DMS79 treated with DMSO at 0.1 percent for 48 hours (cell line): Measurements from ENCODE around the gene GMCL2.
A peak's percentile ranks its signal among the peaks of the same experiment; 100 is the strongest.
"Not testable (repeated sequence)": the region's sequence is repeated elsewhere in the genome, so short reads cannot be mapped to it uniquely, and the experiment has no call there.

ENCODE experiments used
- DNase-seq: peaks from one replicate; lab custom pipeline; 2025; lab: John Stamatoyannopoulos, UW

Gene GMCL2

DNA sequence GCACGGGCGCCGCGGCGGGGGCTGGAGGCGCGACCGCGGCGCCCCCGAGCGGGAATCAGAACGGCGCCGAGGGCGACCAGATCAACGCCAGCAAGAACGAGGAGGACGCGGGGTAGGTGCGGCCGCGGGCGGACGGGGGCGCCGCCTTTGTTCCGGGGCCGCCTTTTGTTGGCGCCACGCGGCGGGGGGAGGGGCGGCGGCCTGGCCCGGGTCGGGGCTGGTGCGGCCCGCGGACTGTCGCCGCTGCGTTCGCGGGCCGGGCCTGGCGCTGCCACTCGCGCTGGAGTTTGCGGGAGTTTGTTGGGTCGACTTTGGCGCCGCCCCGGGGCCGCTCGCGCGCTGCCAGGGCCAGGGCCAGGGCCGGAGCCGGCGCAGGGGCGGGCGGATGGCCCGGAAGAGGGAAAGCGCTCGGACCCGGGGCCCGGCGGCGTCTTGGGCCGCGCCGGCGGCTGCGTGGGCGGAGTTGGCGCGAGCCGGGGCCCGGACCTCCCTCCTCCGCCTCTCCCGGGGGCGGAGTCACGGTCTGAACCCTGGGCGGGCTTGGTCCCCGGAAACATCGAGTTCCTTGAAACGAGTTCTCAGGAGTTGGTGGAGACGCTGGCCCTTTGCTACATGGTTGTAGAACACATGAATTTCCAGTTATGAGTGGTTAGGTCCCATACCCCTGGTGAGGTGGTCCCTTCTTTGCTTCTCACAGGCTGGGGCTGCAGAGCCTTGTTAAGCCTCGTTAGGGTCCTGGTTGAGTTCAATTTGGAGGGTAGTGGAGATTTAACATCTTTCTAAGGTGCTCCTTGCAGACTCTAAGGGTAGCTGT is 18.0 kb upstream of the GMCL2 start:
- peak; percentile 1 for DNase-seq

DNA sequence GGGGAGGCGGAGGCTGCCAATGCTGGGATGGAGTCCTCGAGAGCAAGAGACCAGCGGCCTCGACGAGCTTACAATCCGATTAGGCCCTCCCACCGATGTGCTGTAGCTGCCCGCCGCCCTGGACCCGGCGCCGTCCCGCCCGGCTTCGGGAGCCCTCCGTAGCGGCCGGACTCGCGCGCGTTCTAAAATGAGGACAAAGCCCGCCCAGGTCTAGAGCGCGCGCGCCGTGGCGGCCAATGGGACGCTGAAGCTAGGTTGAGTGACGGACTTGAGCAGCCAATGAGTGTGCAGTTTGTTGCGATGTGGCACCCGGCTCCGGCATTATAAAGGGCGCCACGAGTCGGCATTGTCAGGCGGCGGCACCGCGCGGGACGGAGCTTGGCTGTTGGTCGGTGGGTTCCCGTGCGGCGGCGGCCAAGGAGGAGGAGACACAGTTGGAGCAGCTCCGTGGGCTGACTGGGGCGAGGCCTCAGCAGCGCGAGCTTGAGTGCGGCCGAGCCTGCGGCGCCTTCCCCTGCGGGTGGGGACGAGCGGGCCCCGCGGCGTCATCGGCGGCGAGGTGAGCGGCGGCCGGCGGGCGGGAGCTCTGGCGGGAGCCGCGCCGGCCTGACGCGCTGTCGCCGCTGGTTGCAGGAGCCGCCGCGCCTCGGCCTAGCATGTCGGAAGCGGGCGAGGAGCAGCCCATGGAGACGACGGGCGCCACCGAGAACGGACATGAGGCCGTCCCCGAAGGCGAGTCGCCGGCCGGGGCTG is 17.2 kb upstream of the GMCL2 start, which contains the start of gene HNRNPAB:
Gene HNRNPAB, plus strand, starts transcription at position 352 of the 753 bp plus-strand sequence. Its CDS starts 305 bp downstream, at position 657.
- peak; percentile 79 for DNase-seq

DNA sequence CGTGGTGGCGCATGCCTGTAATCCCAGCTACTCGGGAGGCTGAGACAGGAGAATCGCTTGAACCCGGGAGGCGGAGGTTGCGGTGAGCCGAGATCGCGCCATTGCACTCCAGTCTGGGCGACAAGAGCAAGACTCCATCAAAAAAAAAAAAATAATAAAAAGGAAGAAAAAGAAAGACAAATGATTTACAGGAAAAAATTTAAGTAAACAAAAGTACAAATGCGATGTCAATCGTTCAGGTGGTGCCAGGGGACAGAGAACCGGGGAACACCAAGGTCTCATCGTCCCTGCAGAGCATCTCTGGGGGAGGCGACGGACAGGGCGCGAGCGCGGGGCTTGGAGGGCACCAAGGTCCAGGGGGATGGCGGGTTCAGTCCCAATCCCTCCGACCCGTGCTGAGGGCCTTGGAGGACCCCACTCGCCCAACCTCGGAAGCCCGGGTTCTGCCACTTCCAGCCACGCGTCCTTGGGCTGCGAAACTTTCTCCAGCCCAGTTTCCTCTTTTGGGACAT is 16.6 kb upstream of the GMCL2 start:
- DNase-seq = no peak

DNA sequence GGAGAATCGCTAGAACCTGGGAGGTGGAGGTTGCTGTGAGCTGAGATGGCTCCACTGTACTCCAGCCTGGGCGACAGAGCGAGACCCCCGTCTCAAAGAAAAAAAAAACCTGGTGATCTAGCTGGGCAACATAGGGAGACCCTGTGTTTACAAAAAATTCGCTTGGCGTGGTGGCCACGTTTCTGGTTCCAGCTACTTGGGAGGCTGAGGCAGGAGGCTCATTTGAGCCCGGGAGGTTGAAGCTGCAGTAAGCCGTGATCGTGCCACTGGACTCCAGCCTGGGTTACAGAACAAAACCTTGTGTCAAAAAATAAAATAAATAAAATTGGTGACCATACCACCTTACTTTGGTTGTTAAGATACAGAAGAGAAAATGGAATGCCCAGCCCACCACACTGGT is 15.4 kb upstream of the GMCL2 start:
- no peak for DNase-seq

DNA sequence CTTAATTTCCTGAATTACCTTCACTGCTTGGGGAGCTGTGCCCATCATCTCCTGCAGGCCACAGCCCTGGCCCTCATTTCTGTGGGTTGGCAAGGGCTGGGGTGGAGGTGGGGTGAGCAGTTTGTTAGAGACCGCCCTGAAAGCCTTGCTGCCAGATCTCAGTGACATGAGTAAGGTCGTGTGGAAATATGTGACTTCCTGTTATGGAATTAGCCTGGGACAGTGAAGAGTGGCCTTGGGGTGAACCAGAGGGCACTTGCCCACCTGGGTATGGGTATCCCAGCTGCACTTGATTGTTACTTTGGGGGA is 14.7 kb upstream of the GMCL2 start:
- DNase-seq = no peak

DNA sequence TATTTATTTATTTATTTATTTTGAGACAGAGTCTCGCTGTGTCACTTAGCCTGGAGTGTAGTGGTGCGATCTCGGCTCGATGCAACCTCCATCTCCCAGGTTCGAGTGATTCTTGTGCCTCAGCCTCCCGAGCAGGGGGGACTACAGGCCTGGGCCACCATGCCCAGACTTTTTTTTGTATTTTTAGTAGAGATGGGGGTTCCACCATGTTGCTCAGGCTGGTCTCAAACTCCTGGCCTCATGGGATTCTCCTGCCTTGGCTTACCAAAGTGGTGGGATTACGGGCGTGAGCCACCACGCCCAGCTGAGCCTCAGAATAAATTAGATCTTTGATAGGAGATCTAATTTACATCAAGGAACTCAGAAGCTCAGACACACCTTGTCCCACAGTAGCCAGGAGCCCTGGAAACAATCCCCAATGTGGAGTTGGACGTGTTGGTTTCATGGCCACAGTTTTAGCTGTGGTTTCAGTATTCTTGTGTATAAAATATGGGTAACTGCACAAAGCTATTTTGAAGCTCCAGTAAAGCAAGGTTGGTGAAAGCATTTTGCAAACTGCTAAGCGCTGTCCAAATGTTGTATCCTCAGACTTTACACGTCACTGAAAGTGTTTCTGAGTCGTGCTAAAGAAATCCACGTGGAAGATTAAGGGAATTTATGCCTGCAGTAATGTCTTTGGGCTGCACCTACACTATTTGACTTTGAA is 14.2 kb upstream of the GMCL2 start:
- DNase-seq = no peak

DNA sequence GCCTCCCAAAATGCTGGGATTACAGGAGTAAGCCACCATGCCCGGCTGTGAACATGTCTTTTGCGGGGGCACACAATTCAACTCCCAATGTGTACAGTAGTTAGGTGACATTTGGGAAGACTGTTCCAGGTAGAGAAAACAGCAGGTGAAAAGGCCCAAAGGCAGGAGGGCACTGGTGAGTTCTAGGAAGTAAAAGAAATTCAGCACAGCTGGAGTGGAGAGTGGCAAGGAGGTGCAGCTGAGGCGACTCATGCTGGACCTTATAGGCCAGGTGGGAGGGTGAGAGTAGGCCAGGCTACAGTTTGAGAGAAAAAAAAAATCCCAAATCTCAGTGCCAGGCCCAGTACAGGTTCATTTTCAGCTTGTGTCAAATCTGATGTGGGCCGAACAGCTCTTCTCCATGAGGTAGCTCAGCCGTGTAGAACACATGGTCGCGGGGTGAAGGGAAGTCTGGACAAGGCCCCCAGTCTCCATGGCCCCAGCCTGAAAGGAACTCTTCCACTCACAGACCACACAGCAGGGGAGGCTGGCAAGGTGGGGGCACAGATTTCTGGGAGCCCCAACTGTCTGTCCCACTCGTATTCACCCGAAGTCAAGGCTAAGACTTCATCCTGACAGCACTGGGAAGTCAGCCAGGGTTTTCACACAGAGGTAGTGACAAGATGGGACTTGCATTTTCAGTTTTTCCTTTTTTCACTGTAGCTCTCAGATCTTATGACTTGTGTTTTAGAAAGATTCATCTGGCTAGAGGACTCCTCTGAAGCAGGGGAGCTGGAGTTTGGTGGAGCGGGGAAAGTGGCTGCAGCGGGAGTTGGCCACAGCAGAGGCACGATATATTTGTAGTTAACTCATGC is 12.6 kb upstream of the GMCL2 start:
- no peak for DNase-seq

DNA sequence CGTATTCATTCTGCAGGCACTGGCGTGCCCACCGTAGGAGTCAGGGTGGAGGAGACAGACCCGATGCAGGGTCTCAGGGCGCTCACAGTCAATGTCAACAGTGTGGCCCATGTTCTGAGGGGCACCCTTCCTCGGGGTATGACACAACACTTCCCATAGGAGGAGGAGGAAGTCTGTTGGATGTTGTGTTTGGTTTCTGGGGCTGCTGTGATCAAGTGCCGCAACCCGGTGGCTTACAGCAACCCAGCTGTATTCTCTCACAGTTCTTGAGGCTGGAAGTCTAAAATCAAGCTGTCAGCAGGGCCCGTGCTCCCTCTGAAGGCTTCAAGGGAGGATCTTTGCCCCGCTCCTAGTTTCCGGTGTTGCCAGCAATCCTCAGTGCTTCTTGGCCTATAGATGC is 11.5 kb upstream of the GMCL2 start:
- DNase-seq = no peak

DNA sequence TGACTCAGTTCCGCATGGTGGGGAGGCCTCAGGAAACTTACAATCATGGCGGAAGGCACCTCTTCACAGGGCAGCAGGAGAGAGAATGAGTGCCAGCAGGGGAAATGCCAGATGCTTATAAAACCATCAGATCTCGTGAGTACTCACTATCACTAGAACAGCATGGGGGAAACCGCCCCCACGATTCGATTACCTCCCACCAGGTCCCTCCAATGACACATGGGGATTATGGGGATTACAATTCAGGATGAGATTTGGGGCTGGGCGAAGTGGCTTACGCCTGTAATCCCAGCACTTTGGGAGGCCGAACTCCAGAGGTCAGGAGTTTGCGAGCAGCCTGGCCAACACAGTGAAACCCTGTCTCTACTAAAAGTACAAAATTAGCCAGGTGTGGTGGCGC is 11.0 kb upstream of the GMCL2 start:
- DNase-seq = not testable (repeated sequence)

DNA sequence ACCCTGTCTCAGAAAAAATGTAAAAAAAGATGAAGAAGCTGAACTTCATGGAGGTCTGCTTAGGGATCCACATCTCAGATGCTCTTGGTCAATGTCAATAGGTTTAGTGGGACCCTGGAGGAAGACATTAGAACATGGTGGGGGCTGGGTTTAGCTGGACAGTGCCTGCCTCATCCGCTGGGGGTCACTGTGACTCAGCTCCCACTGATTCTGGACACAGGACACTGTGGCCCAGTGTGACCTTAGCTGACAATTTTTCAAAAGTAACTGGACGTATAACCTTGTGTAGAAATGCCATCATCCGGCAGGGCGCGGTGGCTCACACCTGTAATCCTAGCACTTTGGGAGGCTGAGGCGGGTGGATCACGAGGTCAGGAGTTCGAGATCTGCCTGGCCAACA is 9.8 kb upstream of the GMCL2 start:
- no peak for DNase-seq

DNA sequence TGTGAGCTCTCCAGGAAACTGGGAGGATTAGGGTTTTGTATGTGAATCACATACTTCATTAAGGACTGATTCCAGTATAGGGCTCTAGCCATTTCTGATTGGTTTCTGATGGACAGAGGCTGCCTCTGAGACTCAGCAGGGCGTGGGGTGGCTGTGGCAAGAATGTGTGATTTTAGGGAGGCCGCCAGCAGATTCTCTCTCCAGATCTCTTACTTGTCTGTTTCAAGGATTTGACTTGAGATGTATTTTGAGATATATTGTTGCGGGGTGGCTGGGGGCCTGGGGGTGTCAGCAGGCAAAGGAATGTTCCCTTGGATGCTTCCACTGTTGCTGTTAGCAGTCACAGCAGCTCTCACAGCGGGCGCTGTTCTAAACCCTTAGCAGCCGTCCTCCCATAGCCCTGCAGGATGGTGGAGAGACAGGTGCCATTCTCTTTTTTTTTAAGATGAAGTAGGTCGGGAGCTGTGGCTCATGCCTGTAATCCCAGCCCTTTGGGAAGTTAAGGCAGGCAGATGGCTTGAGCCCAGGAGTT is 9.2 kb upstream of the GMCL2 start:
- no peak for DNase-seq

DNA sequence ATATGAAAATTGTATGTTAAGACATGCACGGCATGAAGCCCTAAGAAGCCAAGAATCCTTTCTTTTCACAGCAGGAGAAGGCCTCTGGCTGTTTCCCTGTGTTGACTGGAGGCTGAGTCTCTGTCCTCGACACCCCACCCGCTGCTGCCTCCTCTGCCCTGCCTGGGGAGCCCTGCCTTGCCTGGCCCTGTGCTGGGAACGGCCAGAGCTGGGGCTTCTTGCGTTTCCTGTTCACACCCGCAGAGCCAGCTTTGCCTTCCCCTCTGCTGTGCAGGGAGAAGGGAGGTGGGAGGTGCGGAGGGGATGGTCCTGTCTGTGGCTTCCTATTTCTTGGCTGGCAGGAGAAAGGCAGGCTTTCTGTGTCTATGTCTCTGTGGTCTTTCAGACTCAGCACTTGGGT is 6.9 kb upstream of the GMCL2 start:
- no peak for DNase-seq

DNA sequence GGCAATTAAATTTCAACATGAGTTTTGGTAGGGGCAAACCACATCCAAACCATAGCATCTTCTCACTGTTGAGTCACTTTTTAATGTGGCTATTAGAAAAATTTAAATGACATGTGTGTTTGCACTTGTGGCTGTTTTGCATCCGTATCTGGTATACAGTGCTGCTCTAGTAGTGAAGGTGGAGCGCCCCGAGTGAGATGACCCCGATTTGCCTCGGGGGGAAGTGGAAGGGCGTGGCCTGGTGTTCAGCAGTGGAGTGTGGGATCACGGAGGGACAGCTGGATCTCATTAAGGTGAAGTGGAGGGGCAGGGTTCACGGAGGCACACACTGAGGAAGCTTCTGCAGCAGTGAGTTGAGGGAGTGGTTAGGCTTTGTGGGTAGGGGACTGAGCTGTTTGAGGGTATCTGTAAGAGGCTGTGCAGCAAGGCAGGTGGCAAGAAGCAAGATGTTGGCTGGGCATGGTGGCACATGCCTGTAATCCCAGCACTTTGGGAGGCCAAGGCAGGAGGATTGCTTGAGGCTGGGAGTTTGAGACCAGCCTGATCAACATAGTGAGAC is 6.2 kb upstream of the GMCL2 start:
- DNase-seq = no peak

DNA sequence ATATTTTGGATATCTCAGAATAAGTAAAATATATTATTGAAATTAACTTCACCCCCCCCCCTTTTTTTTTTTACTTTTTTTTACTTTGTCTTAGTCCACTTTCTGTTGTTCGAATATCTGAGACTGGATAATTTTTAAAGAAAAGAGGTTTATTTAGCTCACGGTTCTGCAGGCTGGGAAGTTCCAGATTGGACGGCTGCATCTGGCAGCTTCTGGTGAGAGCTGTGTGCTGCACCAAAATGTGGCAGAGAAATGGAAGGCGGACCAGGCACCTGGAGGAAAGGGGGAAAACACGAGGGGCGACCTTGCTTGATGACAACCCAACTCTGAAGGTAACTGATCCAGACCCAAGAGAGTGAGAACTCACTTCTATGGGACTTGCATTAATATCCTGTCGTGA is 5.6 kb upstream of the GMCL2 start:
- DNase-seq = no peak

DNA sequence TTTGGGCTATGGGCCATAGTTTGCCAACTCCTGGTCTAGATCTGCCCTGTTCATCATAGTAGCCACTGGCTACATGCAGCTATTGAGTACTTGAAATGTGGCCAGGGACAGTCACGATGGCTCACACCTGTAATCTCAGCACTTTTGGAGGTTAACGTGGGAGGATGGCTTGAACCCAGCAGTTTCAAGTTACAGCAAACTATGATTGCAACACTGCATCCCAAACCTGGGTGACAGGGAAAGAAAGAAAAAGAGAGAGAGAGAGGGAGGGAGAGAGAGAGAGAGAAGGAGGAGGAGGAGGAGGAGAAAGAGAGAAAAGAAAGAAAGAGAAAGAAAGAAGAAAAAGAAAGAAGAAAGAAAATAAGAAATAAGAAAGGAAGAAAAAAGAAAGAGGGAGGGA is 5.1 kb upstream of the GMCL2 start:
- no peak for DNase-seq

DNA sequence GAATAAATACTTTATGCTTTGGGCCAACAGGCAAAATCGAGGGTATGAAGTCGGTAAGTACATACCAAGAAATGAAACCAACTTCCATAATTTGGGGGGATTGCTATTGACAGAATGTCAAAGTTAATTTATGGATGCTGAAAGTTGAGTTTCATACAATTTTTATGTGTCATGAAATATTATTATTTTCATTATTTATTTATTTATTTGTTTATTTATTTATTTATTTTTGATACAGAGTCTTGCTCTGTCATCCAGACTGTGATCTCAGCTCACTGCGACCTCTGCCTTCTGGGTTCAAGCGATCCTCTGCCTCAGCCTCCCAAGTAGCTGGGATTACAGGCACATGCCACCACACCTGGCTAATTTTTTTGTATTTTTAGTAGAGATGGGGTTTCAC is 4.5 kb upstream of the GMCL2 start:
- no peak for DNase-seq

DNA sequence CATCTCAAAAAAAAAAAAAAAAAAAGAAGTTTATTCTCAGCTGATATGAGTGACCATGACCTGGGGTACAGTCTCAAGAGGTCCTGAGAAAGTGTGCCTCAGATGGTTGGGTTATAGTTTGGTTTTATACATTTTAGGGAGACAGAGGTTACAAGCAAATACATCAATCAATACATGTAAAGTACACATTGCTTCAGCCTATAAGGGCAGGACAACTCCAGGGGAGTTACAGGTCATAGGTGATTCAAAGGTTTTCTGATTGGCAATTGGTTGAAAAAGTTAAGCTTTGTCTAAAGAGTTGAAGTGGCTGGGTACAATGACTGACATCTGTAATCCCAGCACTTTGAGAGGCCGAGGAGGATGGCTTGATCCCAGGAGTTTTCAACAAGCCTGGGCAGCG is 2.3 kb upstream of the GMCL2 start:
- DNase-seq = no peak

DNA sequence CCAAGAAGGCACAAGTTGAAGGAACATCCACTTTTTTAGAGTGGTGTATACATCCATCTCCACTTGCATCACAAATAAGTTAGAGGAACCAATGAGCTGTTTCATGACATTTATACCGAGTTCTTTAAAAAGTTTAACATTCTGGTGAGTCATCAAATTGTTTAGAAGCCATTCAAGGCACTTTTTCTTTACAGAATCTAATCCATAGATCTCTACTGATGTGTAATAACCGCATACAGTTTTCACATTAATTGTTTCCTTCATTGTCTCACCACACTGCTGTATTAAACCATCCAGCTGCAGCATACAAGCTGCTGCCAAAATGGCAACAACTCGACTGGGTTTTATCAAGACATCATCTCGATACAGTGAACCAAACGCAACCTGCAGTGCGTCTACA is 744 bp downstream of the GMCL2 start:
- no peak for DNase-seq

DNA sequence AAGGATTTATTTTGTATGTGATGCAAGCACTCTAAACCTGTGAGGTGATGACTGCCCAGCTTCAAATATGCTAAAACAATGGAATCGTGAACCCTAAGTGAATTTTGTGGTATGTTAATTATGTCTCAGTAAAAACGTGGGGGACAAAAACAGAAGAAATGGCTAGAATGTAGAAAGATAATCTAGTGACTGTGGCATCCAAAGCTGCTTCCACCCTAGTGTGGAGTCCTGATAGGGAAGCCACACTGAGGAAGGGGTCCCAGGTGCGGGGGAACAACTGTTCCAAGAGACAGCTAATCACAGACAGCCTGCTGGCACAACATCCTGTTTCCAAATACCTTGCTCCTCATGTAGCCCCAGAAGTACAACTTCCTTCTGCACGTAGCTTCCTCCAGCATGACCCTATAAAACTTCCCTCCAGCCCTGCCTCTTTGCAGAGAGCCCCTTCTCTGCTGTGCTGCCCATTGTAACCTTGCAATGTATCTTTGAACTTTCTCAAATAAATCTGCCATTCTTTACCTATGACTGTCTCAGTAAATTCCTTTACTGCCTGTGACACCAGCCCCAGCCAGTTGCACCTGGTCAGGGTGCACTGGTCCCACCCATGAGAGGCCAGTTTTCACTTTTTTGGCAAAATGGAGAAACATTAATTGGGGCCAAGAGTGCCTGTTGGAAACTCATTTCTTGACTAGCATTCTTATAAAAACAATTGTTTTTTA is 4.9 kb downstream of the GMCL2 start:
- DNase-seq = no peak

DNA sequence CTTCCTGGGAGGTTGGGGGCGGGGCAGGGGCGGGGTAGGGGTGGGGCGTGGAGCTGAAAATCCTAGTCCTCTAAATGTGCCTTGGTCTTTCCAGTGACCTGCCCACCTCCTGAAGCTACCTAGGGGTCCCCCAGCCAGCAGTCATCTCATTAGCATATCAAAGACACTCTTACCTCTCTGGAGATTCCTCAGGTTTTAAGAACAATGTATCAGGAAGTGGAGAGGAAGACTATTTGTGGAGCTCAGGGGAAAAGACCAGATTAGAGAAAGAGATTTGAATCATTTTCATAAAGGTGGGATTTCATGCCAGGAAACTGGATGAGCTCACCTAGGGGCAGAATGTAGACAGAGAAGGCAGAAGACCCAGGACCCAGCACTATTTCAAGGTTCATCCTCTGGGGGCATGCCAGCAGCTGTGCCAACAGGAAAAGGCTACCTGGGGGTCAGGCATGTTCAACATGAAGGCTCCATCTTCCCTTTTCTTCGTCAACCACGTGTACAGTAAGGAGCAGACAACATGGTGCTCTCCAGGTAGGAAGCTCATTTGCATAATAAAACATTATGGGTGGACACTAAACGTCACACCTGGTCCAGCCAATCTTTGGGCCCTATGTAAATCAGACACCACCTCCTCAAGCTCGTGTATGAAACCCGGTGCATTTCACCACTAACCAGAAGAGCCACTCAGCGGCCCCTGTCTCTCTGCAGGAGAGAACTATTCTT is 6.9 kb downstream of the GMCL2 start:
- DNase-seq = no peak
